Measurements from ENCODE around the gene LDB2. TPM values are rescaled to one million over a fixed set of nuclear protein-coding genes. Genes with fewer than 3 reads are reported as not detected.

Gene LDB2
- total and polyA plus RNA-seq, 2 of the 8 experiments (the other 6 are each of a cell fraction or from before 2014, with no cell fraction given): 57.0 to 140 TPM

DNA sequence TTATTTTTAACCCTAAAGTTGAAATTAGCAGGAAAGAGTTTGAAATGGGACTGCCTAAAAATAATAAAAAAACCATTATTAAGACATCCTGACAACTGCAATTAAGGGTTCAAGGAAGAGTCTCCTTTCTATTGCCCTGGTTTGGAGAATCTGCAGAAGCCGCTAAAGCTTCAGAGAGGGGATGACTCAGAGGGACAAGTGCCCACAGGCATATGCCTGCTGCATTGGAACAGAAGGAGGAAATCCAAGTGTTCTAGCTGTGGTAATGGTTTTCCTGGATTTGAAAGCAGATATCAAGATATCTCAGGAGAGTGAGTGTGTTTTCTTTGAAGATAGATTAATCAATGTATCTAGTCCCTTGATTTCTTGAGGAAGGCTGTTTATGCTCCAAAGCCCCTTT, 437.1 kb downstream of the LDB2 start:
- WGBS, 2 experiments (ENCODE audit: extremely low coverage in 1 of 2, insufficient coverage in 1 of 2, insufficient read length in 1 of 2, insufficient replicate concordance in 2 of 2, low coverage in 1 of 2, low lambda C conversion rate in 2 of 2, missing lambda C conversion rate in 1 of 2): 84% methylated on average over 1 of the region's 1 CpG; no CpG with 5 or more reads in 1 of the 2 experiments
- ChIA-PET CTCF (ENCODE audit: partially characterized antibody) (interaction anchor here (2.1 kb wide), 1 partner anchor 18 kb away, joined by 7 read pairs; no protein-coding TSS in a partner anchor), POLR2A (ENCODE audit: partially characterized antibody) (no interaction called here)
- no peak overlapping the region for H4K8ac ChIP-seq (ENCODE audit: extremely low read depth, insufficient read depth, low read length)
- no peaks in the 10 kb centered on the region for H3K27me3 ChIP-seq (replicated peaks in 1 of 4; ENCODE audit: control insufficient read depth in 3 of 4, extremely low read depth in 1 of 4, insufficient read depth in 3 of 4, low read length in 3 of 4)
- H3K14ac ChIP-seq (ENCODE audit: insufficient read length): no peak overlapping the region
- H3K36me3 ChIP-seq (ENCODE audit: control insufficient read depth in 2 of 4, insufficient read depth in 4 of 4, low read length in 3 of 4): no peaks in the 10 kb centered on the region
- H4K5ac ChIP-seq (ENCODE audit: insufficient read length, low read depth, low read length): no peak overlapping the region
- no peak overlapping the region for H3K4me2 ChIP-seq (ENCODE audit: insufficient read depth in 1 of 2, low read depth in 2 of 2, low read length in 2 of 2)
- H3K9ac ChIP-seq (replicated peaks in 1 of 4; ENCODE audit: extremely low read depth in 1 of 4, low read depth in 3 of 4, low read length in 3 of 4): no peak overlapping the region
- H3K9me3 ChIP-seq (ENCODE audit: insufficient read depth in 2 of 2, low read depth in 1 of 2, low read length in 1 of 2): no peaks in the 10 kb centered on the region
- no peak overlapping the region for H2BK12ac ChIP-seq (ENCODE audit: low read depth, low read length)
- no peak for FAIRE-seq
- no peak overlapping the region for H3K56ac ChIP-seq (replicated peaks; ENCODE audit: insufficient read length, low read depth, low read length)
- H4K91ac ChIP-seq (replicated peaks; ENCODE audit: insufficient read length, low read length): no peak overlapping the region
- no peak overlapping the region for H2AFZ ChIP-seq (ENCODE audit: low read length)
- no peak overlapping the region for H2AK5ac ChIP-seq (ENCODE audit: low read depth, low read length)
- H3K27ac ChIP-seq (ENCODE audit: low read depth, low read length): no peak overlapping the region
- no peak overlapping the region for H3K4ac ChIP-seq (replicated peaks; ENCODE audit: insufficient read length, low read depth, low read length)
- no peak overlapping the region for H3K18ac ChIP-seq (ENCODE audit: extremely low read depth, low read length)
- H3K23me2 ChIP-seq (ENCODE audit: low read depth, low read length): no peaks in the 10 kb centered on the region
- no peaks in the 10 kb centered on the region for H3K79me2 ChIP-seq (ENCODE audit: control insufficient read depth in 1 of 2, insufficient read depth in 2 of 2, low read length in 2 of 2)
- no peak overlapping the region for H2BK5ac ChIP-seq (ENCODE audit: low read depth, low read length)
- no peak overlapping the region for H3K4me3 ChIP-seq (ENCODE audit: extremely low read depth in 1 of 4, insufficient read depth in 2 of 4, low read depth in 3 of 4, low read length in 4 of 4)
- H3K4me1 ChIP-seq (replicated peaks in 1 of 4; ENCODE audit: control insufficient read depth in 3 of 4, insufficient read depth in 4 of 4, low read length in 3 of 4): no peaks in the 10 kb centered on the region
- H2BK120ac ChIP-seq (replicated peaks; ENCODE audit: low read depth, low read length): no peak overlapping the region
- no peak overlapping the region for H3K23ac ChIP-seq (ENCODE audit: insufficient read length)
- no peaks in the 10 kb centered on the region for H3K79me1 ChIP-seq (ENCODE audit: low read depth, low read length)
- DNase-seq (ENCODE audit: low read depth in 1 of 2, low spot score in 2 of 2): no peak
- no peak overlapping the region for H2BK15ac ChIP-seq (ENCODE audit: low read length)
- H2BK20ac ChIP-seq (ENCODE audit: low read length): no peak overlapping the region
- no peaks in the 10 kb centered on the region for H4K20me1 ChIP-seq (replicated peaks in 1 of 2; ENCODE audit: control insufficient read depth in 1 of 2, insufficient read depth in 2 of 2, low read length in 2 of 2)
- TF ChIP-seq CHD2 (IDR thresholded peaks at IDR 0.05; ENCODE audit: low read length) (no peak), TAF1 (IDR thresholded peaks at IDR 0.05; ENCODE audit: low read depth, low read length) (no peak), CHD1 (IDR thresholded peaks at IDR 0.05; ENCODE audit: low read depth, low read length) (no peak), NRF1 (IDR thresholded peaks at IDR 0.05; ENCODE audit: low read depth, low read length) (no peak)

Measured in H1 (cell line).